Suppressor macrophage treated with lipopolysaccharide for 4 hours (primary cell): ENCODE data around the gene CLSTN2.

ENCODE experiments used
- DNase-seq: peaks from one replicate; pipeline ENCODE4 v3.0.0-alpha.2; 2020

Gene CLSTN2

GRCh38 chr3:140100479-140100878 lies 165.5 kb downstream of the CLSTN2 start:
- no peak for DNase-seq

DNA sequence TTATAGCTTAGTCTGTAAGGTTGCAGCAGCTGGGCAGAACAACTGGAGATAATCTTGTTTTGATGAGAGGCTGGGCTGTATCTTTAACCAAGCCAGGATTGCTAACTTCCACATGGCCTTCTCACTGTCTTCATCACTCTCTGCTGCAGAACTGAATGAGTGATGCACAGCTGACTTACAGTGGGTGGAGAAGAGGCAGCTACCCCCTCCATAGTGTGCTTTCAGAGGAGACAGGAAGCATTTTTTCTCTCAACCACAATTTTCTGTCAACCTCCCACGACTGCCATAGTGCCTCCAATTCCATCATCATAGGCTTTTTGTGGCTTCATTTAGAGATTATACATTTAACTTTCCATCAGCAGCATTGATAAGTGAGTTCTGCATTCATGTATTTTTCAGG lies 168.2 kb downstream of the CLSTN2 start:
- DNase-seq = peak; percentile 31

- DNase-seq = no peak
These were observed 169.1 kb downstream of the CLSTN2 start for GRCh38 chr3:140103986-140104645.

- no peak for DNase-seq
These were observed 179.2 kb downstream of the CLSTN2 start for GRCh38 chr3:140113996-140114788.

- DNase-seq = no peak
These were observed 179.8 kb downstream of the CLSTN2 start for GRCh38 chr3:140114789-140115080.

- DNase-seq = no peak
These were observed 182.1 kb downstream of the CLSTN2 start for GRCh38 chr3:140117096-140117526.

DNA sequence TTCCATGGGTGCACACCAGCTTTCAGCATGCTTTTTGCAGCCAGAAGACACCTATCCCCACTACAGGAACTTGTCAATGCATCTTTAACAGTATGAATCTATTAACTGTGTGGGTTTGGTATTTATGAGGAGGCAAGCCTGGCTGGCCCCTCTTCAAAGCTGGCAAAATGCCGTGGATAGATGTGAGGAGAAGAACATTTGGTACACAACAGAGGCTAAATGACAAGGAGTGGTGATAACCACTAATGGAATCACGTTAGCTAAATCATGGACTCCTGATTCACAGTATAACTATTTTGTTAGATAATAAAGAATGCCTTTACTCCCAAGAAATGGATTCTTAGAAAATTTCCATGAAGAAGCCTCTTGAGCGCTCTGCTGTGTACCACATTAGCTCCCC lies 187.2 kb downstream of the CLSTN2 start:
- DNase-seq = no peak

- no peak for DNase-seq
These were observed 193.2 kb downstream of the CLSTN2 start for GRCh38 chr3:140128217-140128616.

DNA sequence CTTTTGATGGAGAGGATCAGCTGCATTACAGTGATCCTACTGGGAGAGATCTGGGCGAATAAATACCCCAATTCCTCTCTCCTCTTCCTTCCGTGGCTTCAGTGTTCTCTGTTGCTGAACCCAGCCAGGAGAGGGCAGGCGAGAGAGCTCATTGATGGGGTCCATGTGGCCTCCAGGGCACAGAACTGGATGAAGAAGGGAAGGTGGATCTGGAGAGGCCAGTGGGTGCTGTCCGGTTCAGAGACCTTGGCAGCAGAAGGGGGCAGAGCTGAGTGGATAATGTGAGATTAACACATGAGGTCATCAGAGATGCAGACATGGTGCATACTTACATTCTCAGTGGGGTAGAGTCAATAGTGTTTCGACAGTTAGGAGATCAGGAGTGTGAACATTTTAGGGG lies 193.6 kb downstream of the CLSTN2 start:
- peak; percentile 30 for DNase-seq

DNA sequence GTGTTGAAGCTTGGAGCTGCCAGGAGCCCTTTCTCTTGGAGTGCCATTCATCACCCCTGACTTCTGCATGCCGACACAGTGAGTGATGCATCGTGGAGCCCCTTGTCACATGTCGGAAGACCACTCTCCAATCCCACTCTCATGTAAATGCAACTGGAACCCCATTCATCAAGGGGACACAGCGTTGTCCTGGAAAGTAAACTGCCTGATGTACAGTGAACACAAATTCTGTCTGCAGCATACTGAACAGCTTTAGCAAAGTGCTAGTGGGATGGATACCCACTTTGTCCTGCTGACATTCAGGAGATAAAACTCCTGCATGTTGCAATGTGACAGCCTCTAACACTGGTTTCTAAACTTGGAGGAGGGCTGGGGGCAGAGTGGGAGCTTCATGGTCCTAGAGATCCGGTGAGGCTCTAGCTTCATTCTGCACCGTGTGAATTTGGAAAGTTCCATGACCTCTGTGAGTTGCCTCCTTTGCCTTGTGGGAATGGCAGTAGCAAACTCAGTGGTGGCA lies 194.8 kb downstream of the CLSTN2 start:
- DNase-seq = no peak

DNA sequence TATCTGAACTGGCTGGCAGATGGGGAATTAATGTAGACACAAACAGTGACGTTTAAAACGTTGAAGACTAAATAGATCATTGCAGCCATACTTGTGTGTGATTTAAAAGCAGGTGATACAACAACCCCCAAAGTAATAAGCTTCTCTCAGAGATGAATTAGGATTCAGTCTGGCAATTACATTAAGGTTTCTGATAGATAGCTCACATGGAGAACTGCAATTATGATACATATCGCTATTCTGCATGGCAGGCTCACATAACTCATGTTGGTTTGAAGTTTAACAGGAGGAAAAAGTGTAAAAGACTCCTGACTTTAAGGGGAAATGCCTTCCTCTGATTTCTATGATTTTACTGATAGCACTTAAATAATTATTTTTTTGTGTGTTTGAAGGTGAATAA lies 196.9 kb downstream of the CLSTN2 start:
- no peak for DNase-seq

DNA sequence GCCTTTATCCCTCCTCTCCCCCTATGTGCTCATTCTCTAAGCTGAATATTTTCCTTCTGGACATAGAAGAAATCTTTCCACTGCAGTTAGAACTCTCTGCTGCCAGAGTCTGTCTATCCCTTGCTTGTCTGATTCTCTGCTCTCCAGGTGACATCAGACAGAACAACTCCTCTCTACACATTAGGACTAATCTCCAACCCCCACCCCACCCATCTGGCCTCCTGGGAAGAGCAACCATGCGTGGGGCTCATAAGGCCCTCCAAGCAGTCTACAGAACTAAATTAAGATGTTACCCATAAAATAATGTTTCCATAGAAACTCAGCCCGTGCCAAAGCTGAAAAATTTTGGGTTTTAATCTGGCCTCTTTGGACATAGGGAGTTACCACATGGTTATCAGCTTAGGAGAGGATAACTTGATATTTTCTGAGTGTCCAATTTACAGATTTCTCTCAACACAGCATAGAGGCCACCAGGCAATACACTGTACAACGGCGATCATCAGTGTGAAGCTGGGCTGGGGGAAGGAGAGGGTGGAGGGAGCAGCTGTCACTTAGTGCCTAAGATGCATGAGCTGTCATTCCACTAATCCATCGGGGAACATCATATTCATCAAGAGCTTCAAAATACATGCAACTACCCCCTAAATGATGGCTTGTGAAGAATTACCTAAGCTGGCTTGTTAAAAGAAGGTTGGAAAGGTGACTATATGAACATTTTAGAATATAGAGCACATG lies 199.4 kb downstream of the CLSTN2 start:
- DNase-seq = no peak

GRCh38 chr3:140135461-140135860 lies 200.5 kb downstream of the CLSTN2 start:
- no peak for DNase-seq

GRCh38 chr3:140143367-140144069 lies 208.5 kb downstream of the CLSTN2 start:
- DNase-seq = no peak

DNA sequence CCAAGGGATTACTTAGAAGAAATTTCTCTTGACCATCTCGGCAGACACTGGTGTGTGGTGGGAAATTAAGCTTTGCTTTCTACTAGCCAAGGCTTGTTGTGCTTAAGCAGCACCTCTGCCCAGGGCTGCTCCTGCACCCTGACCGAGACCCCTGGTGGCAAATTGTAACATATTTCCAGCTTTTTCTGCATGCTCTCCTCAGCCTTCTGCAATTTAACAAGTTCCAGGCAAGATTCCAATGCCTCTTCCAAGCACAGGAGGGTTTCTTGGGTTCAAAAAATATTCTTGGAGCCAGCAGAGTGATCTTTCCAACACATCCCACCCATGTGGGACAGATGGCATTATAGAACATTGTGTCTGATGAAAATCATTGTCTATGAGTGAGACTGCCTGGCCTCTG lies 210.5 kb downstream of the CLSTN2 start:
- DNase-seq = no peak

DNA sequence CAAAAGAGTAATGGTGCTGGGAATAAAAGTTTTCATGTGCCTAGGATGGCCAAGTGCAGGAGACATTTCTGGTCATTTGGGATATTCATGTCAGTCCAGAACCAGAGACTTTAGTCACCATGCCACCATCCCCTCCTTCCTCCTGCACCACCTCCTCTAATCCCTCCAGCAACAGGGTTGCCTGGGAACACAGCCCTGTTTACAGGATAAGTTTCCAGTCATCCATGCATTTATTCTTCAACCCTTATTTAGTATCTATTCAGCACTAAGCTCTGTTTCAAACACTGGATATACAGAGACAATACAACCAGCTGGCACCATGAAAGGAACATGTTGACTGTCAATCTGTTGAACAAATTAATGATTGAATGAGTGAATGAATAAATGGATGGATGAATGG lies 211.7 kb downstream of the CLSTN2 start:
- DNase-seq = no peak

- no peak for DNase-seq
These were observed 213.0 kb downstream of the CLSTN2 start for GRCh38 chr3:140147965-140148490.

DNA sequence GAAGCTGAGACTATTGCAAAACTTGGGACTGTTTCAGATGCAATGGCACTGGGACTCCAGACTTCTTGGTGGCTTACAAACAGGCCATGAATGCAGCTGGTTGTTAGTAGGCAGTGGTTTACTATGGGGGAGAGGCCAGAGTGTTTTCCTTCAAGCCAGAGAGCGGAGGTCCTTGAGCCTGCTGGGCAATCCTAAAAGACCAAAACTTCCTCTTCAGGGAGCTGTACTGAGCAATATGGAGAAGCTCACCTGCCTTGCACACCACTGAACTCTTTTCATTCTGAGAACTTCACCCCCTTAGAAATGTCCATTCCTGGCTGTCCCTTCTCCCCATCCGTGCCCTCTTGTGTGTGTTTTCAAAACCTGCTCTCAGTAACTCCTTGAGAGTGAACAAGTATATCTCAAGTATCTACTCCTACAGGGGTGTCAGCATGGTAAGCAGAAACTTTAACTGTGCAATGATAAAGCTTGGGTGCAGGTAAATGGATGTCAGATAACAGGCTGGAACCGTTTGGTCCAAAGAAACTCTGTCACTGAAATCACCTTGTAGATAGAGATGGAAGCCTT lies 213.9 kb downstream of the CLSTN2 start:
- DNase-seq = no peak

- DNase-seq = no peak
These were observed 216.3 kb downstream of the CLSTN2 start for GRCh38 chr3:140151321-140151720.

- no peak for DNase-seq
These were observed 218.1 kb downstream of the CLSTN2 start for GRCh38 chr3:140152851-140153639.

- DNase-seq = no peak
These were observed 218.8 kb downstream of the CLSTN2 start for GRCh38 chr3:140153736-140154135.

DNA sequence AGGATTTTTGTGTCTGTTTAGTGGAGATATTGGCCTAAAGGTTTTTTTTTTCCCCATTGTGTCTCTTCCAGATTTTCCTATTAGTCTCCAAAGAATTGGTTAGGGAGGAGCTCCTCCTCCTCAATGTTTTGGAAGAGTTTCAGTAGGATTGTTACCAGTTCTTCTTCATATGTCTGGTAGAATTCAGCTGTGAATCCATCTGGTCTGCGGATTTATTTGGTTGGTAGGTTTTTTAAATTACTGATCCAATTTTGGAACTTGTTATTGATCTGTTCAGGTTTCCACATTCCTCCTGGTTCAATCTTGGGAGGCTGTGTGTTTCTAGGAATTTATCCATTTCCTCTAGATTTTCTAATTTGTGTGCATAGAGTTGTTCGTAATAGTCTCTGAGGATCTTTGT lies 222.2 kb downstream of the CLSTN2 start:
- no peak for DNase-seq
